DND-41 (cell line): ENCODE data around the gene SMURF1.

ENCODE experiments used
- ATAC-seq: fragments of 200-7000 bp; cut with Tn5 transposase; 3 replicates; pipeline ENCODE4 v1.9.1; 2021; ENCODE audit warnings: low read depth; ENCODE audit not compliant: insufficient read depth
- DNase-seq: peaks from one replicate; pipeline ENCODE4 v3.0.0-alpha.2; 2020
- H2AFZ ChIP-seq: 2 replicates; pipeline ENCODE4 v1.6.0; 2012; ENCODE audit warnings: low read depth, low read length
- H3K27ac ChIP-seq: 2 replicates; pipeline ENCODE4 v1.5.1; 2012; ENCODE audit warnings: low read length, inconsistent platforms
- H3K27me3 ChIP-seq: fragments of 200-600 bp; sonication (generic); 2 replicates; pipeline ENCODE4 v1.6.0; 2012; ENCODE audit warnings: low read length, mild to moderate bottlenecking, inconsistent platforms; ENCODE audit not compliant: insufficient read depth, poor library complexity
- H3K36me3 ChIP-seq: 2 replicates; pipeline ENCODE4 v1.5.1; 2012; ENCODE audit warnings: low read length, inconsistent platforms; ENCODE audit not compliant: insufficient read depth
- H3K4me1 ChIP-seq: 2 replicates; pipeline ENCODE4 v1.5.1; 2012; ENCODE audit warnings: mild to moderate bottlenecking, low read length; ENCODE audit not compliant: insufficient read depth
- H3K4me2 ChIP-seq: 2 replicates; pipeline ENCODE4 v1.6.0; 2012; ENCODE audit warnings: mild to moderate bottlenecking, moderate library complexity, low read length, inconsistent platforms; ENCODE audit not compliant: insufficient read depth
- H3K4me3 ChIP-seq, 2 experiments: fragments of 200-600 bp in 1 of 2; shearing (Covaris generic) in 1 of 2; 2 replicates each; pipeline ENCODE4 v1.5.1; 2012 to 2016; ENCODE audit warnings: inconsistent platforms in 2 of 2, low read length in 2 of 2, mild to moderate bottlenecking in 2 of 2, low read depth in 1 of 2, moderate library complexity in 1 of 2
- H3K79me2 ChIP-seq: 2 replicates; pipeline ENCODE4 v1.6.0; 2012; ENCODE audit warnings: low read length, inconsistent platforms; ENCODE audit not compliant: insufficient read depth
- H3K9ac ChIP-seq: 2 replicates; pipeline ENCODE4 v1.6.0; 2012; ENCODE audit warnings: low read depth, mild to moderate bottlenecking, inconsistent platforms, low read length, moderate library complexity
- H3K9me3 ChIP-seq: 2 replicates; pipeline ENCODE4 v1.5.1; 2012; ENCODE audit warnings: low read length, moderate library complexity, mild to moderate bottlenecking, inconsistent platforms; ENCODE audit not compliant: insufficient read depth, severe bottlenecking
- H4K20me1 ChIP-seq: 2 replicates; pipeline ENCODE4 v1.6.0; 2012; ENCODE audit warnings: low read length; ENCODE audit not compliant: insufficient read depth
- CTCF ChIP-seq: IDR thresholded peaks from 2 replicates; pipeline ENCODE4 v1.5.1; 2012; ENCODE audit warnings: borderline replicate concordance, low read length, moderate library complexity, mild to moderate bottlenecking; ENCODE audit not compliant: poor library complexity, severe bottlenecking; ENCODE audit errors: extremely low read depth
- EZH2 ChIP-seq: IDR thresholded peaks from 3 replicates; pipeline ENCODE4 v1.6.1; 2012; ENCODE audit warnings: borderline replicate concordance, low read depth, mild to moderate bottlenecking, moderate library complexity, low read length, inconsistent platforms; ENCODE audit not compliant: severe bottlenecking

Gene SMURF1

DNA sequence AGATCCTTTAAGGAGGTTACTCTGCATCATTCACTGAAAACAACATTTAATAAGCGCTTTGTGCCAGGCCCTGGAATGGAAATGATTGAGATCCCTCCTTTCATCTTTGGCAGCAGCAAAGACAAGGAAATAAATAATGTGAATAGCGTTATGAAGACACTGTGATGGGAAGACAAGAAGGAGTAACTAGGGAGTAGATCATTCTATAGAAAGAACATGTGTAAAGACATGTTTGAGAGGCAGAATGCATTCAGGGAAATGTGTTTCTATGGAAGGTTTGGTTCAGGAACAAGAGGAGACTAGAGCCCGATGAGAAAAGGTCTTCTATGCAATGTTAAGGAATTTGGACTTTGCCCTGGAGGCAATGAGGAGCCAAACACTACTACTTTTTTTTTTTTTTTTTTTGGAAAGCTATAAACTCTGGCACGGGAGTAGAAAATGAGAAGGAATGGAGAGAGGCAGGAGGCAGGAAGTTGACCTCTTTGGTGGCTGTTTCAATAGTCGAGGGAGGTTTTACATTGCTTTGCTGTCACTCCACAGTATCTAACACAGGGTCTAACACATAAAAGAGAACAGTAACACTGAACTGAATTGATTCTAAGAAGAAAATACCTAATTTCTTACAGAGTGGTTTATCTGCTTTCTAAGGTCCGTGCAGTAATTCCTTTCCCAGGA, 44.9 kb downstream of the SMURF1 start:
- H3K4me2 ChIP-seq, result no peak overlapping the region

DNA sequence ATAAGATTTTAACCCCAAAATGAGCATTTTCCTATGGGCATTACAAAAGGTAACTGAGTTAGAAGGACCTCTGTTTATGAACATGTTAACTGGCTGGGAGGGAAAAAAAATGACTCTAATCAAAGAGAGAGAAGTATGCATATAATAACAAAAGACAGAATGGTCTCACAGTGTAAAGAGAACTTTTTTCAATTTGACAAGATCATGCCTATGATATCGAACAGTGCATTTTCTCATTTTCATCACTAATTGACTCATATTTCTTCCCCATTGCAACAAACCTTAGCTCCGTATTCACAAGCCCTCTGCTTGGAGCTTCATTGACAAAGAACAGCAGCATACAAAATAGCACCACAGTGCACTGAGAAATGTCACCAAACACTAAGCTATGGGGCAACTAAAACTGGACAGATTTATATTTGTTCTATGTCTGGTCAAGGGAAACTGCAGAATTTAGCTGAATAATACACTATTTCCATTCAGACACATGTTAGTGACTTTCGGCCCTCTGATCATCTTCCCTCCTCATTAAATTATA, 45.6 kb downstream of the SMURF1 start:
- no peak for DNase-seq
- no peak for ATAC-seq
- Histone ChIP-seq H3K4me3 (no peak overlapping the region), H3K79me2 (peaks cover 90% of the 10 kb centered on the region), H2AFZ (no peak overlapping the region), H3K9ac (no peak overlapping the region), H3K9me3 (peaks cover 3% of the 10 kb centered on the region), H3K27me3 (no peaks in the 10 kb centered on the region), H3K27ac (no peak overlapping the region), H3K4me1 (no peaks in the 10 kb centered on the region), H4K20me1 (peaks cover 22% of the 10 kb centered on the region; the same call in 1 of the 2 replicates), H3K4me2 (no peak overlapping the region), H3K36me3 (no peaks in the 10 kb centered on the region)
- TF ChIP-seq EZH2, result no peak
- TF ChIP-seq CTCF, result no peak

More for the DNA sequence above, 44.9 kb downstream of the SMURF1 start:
- no peaks in the 10 kb centered on the region for H3K36me3 ChIP-seq
- no peak overlapping the region for H3K9ac ChIP-seq
- no peak for DNase-seq
- H3K9me3 ChIP-seq, result peaks cover 3% of the 10 kb centered on the region
- H4K20me1 ChIP-seq, result peaks cover 22% of the 10 kb centered on the region; the same call in 1 of the 2 replicates
- H3K27me3 ChIP-seq, result no peaks in the 10 kb centered on the region
- H3K79me2 ChIP-seq, result peaks cover 91% of the 10 kb centered on the region
- TF ChIP-seq EZH2 (no peak), CTCF (no peak)
- no peak for ATAC-seq
- no peaks in the 10 kb centered on the region for H3K4me1 ChIP-seq
- H3K4me3 ChIP-seq, result no peak overlapping the region
- no peak overlapping the region for H3K27ac ChIP-seq
- no peak overlapping the region for H2AFZ ChIP-seq

- Histone ChIP-seq H3K9me3 (peaks cover 3% of the 10 kb centered on the region), H3K27ac (no peak overlapping the region), H3K9ac (no peak overlapping the region), H3K36me3 (no peaks in the 10 kb centered on the region), H3K4me3 (no peak overlapping the region), H4K20me1 (peaks cover 25% of the 10 kb centered on the region; the same call in 1 of the 2 replicates), H3K4me1 (no peaks in the 10 kb centered on the region), H3K79me2 (peaks cover 90% of the 10 kb centered on the region), H3K27me3 (no peaks in the 10 kb centered on the region), H3K4me2 (no peak overlapping the region), H2AFZ (no peak overlapping the region)
- TF ChIP-seq EZH2 (no peak), CTCF (no peak)
- ATAC-seq (no peak), DNase-seq (no peak)
These were observed 46.2 kb downstream of the SMURF1 start for GRCh38 chr7:99097730-99098129.
